HUDEP-2 (cell line): ENCODE results near the gene CDK18.

Experiments
- DNase-seq, 76 experiments: peaks; one replicate each; lab custom pipeline; 2025; ENCODE audit not compliant: unreplicated experiment in 76 of 76; lab: John Stamatoyannopoulos, UW

Gene CDK18

DNA sequence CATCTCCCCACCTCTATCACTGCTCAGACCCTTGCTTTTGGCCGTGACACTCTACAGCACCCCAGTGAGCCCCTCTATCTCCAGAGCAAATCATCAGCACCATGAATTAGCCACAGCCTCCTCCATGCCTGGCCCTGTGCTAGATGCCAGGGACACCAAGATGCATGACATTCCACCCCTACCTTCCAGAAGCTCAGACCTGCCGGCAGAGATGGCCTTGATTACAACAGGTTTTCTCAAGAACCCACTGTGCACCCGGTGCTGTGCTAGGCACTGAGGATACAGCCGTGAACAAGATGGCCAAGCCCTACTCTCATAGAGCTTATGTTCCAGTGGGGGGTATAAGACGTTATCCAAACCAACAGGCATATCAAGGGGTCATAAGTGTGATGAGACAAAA lies 30.6 kb downstream of the CDK18 start:
- no peak for DNase-seq

DNA sequence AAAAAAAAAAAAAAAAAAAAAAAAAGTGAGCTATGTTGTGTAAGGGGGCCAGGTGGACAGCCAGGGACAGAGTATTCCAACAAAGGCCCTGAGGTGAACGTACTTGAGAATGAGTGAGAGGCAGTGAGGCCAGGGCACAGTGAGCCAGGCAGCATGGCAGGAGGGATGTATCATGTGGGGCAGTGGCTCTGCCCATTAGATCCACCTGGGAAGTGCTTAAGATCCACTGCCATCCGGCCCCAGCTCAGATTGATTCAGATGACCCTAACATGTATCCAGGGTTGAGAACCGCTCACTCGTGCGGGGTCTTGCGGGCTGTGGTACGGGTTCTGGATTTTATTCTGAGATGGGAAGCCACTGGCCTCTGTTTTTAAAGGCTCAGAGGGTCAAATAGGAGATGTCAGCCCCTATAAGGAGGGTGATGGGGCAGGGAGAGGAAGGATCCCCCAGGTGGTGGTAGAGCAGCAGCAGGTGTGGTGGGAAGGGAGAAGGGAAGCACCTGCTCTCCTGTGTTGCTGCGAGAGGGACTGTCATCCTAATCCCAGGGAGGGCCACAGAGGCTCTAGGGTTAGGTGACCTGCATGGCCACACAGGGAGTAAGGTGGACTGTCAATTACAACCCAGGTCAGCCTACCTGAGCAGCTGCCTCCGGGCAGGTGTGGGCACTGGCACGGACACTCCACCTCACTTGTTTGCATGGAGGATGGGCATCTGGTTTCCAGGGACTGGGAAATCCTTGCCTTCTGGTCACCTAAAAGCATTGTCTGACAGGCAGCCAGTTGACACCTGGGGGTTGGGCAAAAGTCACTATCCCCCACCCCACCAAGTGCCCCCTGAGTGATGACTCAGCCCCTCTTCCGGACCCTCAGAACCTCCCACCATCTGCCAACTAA lies 31.6 kb downstream of the CDK18 start:
- DNase-seq, result no peak

DNA sequence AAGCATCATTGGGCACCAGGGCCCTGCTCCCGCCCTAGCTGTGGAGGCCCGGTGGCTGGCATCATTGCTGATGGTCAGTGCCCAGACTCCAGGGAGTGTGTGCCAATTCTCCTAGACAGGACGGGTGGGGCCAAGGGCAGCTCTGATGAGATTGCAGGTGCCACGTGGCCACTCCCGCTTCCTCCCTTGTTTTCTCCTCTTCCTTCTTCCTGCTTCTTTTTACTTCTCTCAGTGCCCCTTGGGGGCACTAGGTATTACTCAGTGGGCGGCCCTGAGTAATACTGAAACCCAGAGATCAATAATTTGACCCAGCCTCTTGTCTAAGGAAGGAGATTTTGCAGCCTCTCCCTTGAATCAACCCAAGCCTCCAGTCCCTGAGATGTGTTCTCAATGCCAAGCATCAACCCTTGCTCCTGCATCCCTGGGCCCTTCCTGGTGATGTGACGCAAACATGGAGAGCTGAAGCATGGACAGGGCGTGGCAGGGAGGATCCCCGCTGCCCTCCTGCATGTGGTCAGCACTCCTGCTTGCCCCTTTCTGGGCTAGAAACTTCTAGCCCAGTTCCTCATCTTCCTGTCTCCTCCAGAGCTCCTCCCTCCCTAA lies 32.4 kb downstream of the CDK18 start:
- DNase-seq, result no peak

DNA sequence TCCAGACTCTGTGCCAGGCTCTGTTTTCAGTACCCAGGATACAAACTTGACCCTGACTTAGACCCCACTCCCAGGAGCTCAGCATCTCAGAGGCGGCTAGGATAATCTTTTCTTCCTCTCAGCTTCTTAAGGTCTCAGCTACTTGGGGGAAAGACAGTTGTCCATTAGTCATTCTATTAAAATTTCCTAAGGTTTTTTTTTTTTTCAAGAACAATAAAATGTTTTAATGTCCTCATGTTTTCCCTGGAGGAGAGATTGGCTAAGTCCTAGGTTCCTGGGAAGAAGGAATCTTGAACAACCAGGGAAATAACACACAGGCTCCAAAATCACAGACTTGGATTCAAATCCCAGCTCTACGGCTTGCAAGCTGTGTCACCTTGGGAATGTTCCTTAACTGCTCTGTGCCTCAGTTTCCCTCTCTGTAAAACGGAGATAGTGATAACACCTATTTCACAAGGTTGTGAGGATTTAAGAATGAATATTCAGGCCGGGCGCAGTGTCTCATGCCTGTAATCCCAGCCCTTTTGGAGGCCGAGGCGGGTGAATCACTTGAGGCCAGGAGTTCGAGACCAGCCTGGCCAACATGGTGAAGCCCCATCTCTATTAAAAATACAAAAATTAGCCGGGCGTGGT lies 33.0 kb downstream of the CDK18 start:
- no peak for DNase-seq

DNA sequence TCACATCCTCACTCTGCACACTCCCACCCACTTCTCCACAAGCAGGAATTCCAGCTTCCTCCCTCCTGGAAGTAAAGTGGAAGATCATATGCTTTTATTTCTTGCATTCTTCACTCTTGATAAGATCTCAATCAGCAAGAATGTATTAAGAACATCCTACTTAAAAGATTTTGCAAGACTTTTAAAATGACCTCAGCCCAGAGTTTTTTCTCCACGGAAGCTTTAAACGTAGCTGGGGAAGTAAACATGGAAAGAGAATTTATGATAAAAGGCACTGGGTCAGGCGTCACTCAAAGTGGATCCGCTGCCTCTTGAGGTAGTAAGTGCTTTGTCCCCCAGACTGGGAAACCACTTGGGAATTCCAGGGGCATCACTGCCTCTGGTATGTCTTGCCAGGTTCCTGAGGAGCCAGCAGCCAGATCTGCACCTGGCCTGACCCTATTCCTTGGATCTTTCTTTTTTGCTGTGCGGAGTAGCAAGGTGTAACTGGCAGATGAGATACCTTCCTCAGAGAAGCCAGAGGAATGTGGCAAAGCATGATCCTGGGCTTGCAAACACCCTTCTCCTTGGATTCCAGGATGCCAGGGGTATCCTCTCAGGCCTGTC lies 33.9 kb downstream of the CDK18 start:
- no peak for DNase-seq

DNA sequence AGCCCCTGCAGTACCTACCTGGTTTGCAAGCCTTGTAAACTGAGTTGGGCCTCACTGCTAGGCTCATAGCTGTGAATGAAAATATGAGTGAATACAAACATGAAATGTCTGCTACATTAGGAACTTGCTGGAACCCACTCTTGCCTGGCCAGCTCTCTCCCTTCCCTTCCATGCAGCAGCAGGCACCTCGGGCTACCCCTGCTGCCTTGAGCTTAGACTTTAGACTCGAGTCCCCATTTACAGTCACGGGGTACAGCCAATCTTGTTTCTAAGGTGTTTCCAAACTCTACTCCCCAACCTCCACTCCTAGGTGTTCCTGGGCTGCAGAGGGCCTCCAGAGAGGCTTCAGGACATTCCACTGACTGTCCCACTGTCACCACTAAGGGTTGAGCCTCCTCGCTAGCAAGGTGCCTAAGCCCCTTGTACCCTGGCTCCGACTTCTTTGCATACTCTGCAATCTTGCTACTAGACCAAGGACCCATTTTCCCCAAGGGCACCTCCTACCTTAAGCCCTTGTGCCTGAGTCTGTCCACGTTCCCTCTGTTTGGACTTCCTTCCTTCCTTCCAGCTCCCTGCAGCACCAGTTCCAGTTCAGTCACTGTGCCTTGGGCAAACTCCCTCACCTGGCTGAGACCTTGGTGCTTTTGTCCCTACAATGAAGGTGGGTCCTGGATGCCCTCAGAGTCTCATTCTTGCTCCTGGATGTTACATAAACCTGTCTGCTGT lies 36.9 kb downstream of the CDK18 start:
- no peak for DNase-seq

DNA sequence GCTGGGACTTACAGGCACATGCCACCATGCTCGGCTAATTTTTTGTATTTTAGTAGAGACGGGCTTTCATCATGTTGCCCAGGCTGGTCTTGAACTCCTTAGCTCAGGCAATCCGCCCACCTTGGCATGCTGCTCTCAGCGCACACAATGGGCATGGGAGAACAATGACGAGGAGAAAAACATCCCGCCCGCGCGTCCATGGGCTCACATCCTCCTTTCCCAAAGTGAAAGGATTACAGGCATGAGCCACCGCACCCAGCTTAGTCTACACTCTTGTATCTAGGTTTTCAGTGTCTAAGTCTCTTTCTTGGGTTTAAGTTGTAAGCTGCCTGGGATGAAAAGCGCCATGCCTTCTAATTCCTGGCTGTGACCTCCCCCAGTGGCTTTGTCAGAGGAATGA lies 37.9 kb downstream of the CDK18 start:
- no peak for DNase-seq

DNA sequence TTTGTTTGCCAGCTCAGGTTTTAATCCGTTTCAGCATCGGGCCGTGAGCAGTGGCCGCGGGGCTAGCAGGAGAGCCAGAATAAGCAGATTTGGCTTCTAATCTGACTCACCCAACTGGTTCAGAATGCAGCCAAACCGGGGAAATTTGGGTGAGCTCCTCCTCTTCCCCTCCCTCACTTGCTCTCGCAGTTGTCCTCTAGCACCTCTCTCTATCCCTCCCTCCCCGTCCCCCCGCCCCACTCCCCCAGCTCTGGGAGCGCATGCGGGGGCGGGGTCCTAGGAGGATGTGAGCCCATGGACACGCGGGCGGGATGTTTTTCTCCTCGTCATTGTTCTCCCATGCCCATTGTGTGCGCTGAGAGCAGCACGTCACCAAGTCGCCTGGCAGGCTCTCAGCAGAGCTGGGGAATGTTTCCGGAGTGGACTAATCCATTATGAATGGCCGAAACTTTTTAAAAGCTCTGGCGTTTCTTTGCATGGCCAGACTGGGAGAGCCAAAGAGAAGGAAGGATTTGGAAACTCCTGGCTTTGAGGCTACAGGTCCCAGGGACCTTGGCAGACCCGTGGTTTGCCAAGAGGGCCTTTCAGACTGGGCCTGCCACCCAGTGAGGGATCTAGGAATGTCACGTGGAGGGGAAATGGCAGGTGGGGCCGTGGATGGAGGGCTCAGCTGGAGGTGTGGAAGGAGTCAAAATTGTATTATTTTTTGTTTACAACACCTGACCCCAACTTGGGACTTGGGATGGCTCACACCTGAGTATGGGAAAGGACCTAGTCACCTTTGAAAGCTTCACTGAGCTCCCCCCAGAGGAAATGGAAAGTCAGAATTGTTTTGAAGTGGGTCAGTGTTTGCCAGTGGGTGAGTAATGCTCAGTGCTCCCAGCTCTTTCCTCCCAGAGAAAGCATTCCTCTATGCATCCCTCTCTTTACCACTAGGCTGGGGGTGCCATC lies 39.2 kb downstream of the CDK18 start:
- DNase-seq, result peak in 3 of 76 experiments; percentile 7 to 27 (median 12)

DNA sequence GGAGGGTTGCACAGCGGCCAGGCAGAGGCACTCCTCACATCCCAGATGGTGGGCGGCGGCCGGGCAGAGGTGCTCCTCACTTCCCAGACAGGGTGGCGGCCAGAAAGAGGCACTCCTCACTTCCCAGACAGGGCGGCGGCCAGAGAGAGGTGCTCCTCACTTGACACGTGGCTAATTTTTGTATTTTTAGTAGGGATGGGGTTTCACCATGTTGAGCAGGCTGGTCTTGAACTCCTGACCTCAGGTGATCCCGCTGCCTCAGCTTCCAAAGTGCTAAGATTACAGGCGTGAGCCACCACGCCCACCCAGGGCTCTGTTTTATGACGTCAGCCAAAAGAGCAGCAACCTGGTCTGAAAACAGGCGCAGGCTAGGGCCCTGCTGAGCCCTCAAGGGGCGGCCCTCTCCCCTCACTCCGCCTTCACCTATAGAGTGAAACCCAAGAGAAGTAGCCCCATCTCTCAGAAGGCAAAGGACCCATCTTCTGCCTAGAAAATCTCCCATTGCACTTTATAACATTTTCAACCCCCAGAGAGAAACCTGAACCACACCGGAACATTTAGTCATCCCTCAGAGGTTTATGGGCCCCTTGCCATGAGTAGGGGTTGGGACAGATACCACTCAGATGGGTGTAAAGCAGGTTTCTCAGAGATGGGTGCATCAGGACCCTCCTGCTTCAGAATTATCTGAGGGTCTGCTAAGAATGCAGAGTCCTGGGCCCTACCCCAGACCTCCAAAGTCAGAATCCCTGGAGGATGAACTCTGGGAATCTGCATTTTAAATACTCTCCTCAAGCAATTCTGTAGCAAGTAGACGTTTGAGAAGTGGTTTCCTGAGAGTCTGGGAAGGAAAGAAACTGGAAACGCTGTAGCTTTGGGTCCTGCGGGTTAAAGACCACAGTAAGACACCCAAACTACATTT lies 40.8 kb downstream of the CDK18 start:
- no peak for DNase-seq

DNA sequence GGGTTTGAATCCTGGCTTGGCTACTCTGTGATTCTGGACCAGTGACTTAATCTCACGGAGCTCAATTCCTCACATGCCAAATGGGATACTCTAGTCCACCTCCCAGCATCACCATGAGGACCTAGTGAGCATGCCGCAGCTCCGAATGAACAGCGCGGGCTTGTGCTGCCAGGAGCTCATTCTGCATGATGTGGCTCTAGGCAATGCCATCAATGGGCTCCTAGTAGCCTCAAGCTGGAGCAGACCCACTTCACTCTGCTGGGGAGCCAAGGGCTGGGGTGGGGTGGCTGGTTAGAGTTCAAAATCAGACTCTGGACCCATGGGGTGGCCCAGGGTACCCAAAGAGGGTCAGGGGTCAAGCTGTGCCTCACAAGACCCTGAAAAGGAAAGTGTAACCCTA lies 41.5 kb downstream of the CDK18 start:
- no peak for DNase-seq

DNA sequence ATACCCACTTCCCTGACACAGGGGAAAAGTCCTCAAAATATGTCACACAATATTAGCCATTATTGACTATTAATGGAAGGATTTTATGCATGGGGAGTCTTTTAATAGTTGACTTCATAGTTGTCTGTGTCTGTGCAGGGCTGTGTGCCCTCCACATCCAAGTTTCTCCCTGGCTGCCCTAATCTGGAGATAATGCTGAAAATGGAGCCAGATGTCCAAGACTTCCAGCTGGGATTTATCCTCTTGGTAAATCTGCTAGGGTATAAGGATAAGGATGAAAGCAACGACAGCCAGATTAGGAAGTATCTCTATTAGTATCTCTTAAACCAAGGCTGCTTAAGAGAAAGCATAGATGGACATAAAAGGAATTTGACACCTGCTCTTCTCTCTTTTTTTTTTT lies 42.1 kb downstream of the CDK18 start:
- no peak for DNase-seq

DNA sequence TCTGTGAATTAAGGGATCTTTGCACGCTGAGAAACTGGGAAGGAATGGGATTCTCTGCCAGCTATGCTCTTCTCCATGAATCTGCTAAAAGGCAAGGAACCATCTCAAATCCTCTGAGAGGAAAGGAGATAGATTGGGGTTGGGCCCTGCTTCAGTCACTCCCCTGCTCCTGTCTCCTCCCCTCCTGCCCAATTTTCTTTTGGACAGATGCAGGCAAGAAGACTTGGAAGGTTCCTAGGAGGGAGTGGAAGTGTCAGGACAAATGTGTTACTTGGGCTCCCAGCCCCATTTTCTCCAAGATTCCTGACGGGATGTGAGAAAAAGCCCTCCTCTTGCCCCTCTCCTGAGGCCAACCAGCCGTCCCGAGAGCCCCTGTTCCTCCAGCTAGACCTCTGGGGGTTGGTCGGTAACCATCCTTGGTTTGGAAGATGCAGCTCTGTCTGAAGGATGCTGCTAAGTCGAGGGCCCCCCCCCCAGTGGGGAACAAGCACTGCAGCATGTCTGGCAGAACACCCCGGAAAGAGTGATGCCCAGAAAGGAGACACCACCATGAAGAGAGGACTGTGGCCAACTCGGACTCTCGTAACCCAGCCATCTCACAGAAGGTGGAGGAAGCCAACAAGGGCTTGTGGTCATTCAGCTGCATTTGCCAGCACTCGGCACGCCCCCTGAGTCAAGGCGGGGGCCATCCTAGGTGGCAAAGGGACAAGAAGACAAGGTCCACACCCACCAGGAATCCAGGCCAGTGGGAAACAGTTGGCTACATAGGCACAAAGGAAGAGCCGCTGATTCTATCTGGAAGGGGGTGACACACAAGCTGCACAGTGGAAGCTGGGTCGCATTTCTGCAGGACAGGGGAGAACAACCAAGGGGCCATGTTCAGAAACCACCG lies 43.7 kb downstream of the CDK18 start:
- DNase-seq, result no peak

DNA sequence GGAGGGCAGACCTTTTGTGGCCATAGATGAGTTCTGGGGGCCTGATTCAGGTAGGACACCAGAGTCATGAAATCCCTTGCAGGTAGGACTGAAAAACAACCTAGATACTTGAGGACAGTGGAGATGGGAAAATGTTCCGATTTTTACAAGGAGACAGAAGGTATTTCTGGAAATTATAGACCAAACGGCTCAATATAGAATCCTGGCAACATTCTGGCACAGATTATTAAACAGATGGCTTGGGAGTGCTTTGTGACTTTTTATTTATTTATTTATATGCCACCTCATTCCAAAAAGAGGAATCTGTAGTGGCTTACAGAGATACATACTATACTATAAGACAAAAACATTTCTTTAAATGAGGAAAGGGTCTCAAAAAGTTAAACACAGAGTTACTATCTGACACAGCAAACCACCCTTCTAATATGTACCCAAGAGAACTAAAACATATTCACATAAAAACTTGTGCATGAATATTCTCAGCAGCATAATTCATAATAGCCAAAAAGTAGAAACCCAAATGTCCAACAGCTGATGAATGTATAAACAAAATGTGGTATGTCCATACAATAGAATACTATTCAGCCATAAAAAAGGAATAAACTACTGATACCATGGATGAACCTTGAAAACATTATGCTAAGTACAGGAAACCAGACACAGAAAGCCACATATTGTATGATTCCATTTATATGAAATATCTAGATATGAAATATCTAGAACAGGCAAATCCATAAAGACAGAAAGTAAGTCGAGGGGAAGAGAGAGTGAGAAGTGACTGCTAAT lies 49.8 kb downstream of the CDK18 start:
- DNase-seq, result no peak

DNA sequence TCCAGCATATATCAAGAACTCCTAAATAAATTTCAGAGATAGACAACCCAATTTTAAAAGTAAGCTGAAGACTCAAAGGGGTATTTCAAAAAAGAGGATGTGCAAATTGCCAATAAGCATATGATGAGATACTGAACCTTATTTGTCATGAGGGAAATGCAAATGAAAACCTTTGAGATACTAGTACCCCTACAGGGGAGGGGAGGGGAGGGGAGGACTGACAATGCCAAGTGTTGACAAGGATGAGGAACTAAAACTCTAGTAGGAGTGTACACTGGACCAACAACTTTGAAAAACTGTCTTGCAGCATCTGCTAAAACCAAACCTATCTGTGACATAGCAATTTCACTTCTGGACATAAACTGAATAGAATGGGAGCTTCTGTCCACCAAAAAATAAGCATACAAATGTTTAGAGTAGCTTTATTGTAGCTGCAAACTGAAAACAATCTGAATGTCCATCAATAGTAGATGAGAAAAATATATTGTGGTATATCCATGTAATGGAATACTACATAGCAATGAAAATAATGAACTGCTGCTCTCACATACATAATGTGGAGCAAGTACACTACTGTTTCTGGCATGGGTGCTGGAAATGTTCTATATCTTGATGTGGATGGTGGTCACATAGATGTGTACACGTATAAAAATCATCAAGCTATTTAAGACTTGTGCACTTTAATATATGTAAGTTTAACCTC lies 57.2 kb downstream of the CDK18 start:
- DNase-seq, result no peak

DNA sequence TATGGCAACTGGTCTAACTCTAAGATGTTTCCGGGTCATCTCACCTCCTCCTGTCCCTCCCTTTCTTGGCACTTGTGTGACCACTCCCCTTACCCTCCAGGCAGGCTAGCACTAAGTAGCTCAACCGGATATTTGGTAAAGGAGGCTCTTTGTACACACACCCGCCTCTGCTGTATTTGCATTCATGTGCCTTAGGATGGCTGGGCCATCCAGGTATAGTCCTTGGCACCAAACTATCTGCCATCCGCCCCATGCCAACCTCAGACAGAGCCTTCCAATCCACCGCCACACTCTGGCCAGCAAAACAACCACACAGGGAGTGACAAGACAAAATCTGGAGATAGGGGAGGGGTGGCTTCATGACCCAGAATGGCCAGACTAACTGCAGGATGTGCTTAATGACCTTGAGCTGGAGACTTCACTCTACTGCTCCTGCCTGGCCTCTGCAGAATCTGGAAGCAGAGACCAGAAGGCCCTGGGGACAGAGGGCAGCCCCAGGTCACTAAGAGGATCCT lies 59.5 kb downstream of the CDK18 start:
- DNase-seq, result no peak

DNA sequence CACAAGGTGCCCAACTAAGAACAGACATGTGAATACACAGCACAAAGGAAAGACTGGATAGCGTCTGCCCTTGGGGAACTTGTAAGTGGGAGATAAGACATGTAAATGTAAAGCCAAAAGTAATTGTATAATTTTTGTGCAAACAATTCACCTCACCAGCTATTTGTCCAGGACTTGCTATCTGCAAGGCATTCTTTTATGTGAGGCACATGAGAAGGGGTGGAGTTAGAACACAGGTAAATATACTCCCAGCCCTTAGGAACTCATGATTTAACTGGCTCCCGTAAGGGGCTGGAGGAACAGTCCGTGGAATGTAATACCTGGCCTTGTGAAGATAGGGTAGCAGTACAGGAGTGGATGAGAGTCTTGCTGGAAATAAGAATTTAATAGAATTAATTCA lies 61.3 kb downstream of the CDK18 start:
- DNase-seq, result no peak
